HL-60/S4 treated with phorbol 12-myristate 13-acetate at 8.2 ng/mL for 4 days and 3 days (cell line): ENCODE results near the gene ZFHX2.

Experiments used
- in situ Hi-C: fragments of 300-500 bp; cut with MboI; formaldehyde crosslinking; loops from 2 replicates; pipeline ENCODE4 v1.15.0; 2022; ENCODE audit warnings: low sequenced_read_pairs

ZFHX2 gene

GRCh38 chr14:23561873-23562821 lies 10.6 kb upstream of the ZFHX2 start:
- in situ Hi-C loops: no loop called here

GRCh38 chr14:23561259-23561658 lies 9.7 kb upstream of the ZFHX2 start:
- in situ Hi-C loops: no loop called here

GRCh38 chr14:23559926-23560520 lies 8.5 kb upstream of the ZFHX2 start:
- in situ Hi-C loops: loop anchor here (10.0 kb wide), 1 partner anchor 75 kb away; no protein-coding TSS in a partner anchor

- in situ Hi-C loops: loop anchor here (10.0 kb wide), 1 partner anchor 74 kb away; no protein-coding TSS in a partner anchor
These were observed 7.7 kb upstream of the ZFHX2 start for GRCh38 chr14:23559010-23559925.

GRCh38 chr14:23558346-23559009 lies 6.9 kb upstream of the ZFHX2 start:
- in situ Hi-C loops: loop anchor here (10.0 kb wide), 1 partner anchor 74 kb away; no protein-coding TSS in a partner anchor

GRCh38 chr14:23557946-23558345 lies 6.4 kb upstream of the ZFHX2 start:
- in situ Hi-C loops: loop anchor here (10.0 kb wide), 1 partner anchor 73 kb away; no protein-coding TSS in a partner anchor

- in situ Hi-C loops: loop anchor here (10.0 kb wide), 1 partner anchor 73 kb away; no protein-coding TSS in a partner anchor
These were observed 6.0 kb upstream of the ZFHX2 start for GRCh38 chr14:23557521-23557920.

- in situ Hi-C loops: loop anchor here (10.0 kb wide), 1 partner anchor 72 kb away; no protein-coding TSS in a partner anchor
These were observed 5.3 kb upstream of the ZFHX2 start for GRCh38 chr14:23556700-23557440.

- in situ Hi-C loops: loop anchor here (10.0 kb wide), 1 partner anchor 71 kb away; no protein-coding TSS in a partner anchor
These were observed 4.5 kb upstream of the ZFHX2 start, which contains the start of gene THTPA for GRCh38 chr14:23555882-23556699. THTPA (plus strand) TSS chr14:23556271; CDS start chr14:23556758, 487 bp downstream.

- in situ Hi-C loops: loop anchor here (10.0 kb wide), 1 partner anchor 71 kb away; no protein-coding TSS in a partner anchor
These were observed 3.9 kb upstream of the ZFHX2 start for GRCh38 chr14:23555533-23555881.

- in situ Hi-C loops: loop anchor here (10.0 kb wide), 1 partner anchor 66 kb away; no protein-coding TSS in a partner anchor
These were observed 726 bp downstream of the ZFHX2 start for GRCh38 chr14:23550812-23551265.

GRCh38 chr14:23550131-23550811 lies 1.3 kb downstream of the ZFHX2 start:
- in situ Hi-C loops: loop anchor here (10.0 kb wide), 1 partner anchor 65 kb away; no protein-coding TSS in a partner anchor

- in situ Hi-C loops: no loop called here
These were observed 2.9 kb downstream of the ZFHX2 start for GRCh38 chr14:23548351-23549318.

- in situ Hi-C loops: no loop called here
These were observed 3.6 kb downstream of the ZFHX2 start for GRCh38 chr14:23547924-23548323.

GRCh38 chr14:23546450-23547035 lies 5.0 kb downstream of the ZFHX2 start:
- in situ Hi-C loops: no loop called here

- in situ Hi-C loops: no loop called here
These were observed 5.7 kb downstream of the ZFHX2 start for GRCh38 chr14:23545740-23546365.
